ENCODE results near the gene MYBPH.

DNA sequence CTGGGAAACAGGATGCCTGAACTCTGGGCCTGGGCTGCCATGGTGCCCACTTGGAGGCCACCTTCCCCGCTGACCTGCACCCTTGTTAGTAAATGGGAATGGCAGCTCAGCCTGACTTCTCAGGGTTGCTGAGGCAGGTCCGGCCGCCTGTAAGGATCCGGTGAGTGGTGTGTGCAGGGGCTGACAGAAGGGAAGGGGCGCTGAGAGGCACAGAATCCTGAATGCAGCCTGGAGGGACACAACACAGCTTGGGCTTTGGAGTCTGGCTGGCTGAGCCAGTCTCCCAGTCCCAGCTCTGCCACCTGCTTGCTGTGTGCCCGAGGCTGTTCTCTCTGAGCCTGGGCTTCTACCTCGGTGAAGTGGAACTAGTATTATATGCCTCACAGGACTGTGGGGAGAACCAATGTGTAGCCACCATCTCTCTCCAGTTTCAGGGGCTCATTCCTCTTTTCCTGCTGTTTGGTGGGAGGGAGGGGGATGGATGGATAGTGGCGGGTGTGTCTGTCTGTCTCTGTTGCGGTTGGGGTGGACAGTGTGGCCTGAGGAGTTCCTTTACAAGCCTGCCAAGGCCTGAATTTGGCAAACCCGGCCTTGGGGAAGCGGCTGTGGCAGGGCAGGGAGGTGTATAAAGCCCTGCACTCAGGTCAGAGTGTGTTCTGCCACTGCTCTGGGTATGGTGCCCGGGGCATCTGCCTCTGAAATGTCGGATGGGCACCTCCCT lies 30.1 kb downstream of the MYBPH start:
- TF ChIP-seq, protein P1, sequence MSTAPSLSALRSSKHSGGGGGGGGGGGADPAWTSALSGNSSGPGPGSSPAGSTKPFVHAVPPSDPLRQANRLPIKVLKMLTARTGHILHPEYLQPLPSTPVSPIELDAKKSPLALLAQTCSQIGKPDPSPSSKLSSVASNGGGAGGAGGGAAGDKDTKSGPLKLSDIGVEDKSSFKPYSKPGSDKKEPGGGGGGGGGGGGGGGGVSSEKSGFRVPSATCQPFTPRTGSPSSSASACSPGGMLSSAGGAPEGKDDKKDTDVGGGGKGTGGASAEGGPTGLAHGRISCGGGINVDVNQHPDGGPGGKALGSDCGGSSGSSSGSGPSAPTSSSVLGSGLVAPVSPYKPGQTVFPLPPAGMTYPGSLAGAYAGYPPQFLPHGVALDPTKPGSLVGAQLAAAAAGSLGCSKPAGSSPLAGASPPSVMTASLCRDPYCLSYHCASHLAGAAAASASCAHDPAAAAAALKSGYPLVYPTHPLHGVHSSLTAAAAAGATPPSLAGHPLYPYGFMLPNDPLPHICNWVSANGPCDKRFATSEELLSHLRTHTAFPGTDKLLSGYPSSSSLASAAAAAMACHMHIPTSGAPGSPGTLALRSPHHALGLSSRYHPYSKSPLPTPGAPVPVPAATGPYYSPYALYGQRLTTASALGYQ (CRISPR knock-in tag; IDR thresholded peaks at IDR 0.05) = no peak
- TF ChIP-seq ZNF235 (CRISPR knock-in tag; IDR thresholded peaks at IDR 0.05; ENCODE audit: borderline replicate concordance) = no peak
- TF ChIP-seq ZBTB10 (CRISPR knock-in tag; IDR thresholded peaks at IDR 0.05; ENCODE audit: borderline replicate concordance) = no peak
- no peak for TF ChIP-seq SETDB1 (CRISPR knock-in tag; IDR thresholded peaks at IDR 0.05; ENCODE audit: borderline replicate concordance)
- TF ChIP-seq TCF7L2 (IDR thresholded peaks at IDR 0.05; ENCODE audit: low read depth, low read length) = no peak

Data from HepG2 (cell line).